GM13976 (cell line): Measurements from ENCODE around the gene THUMPD2.
A peak's percentile ranks its signal among the peaks of the same experiment; 100 is the strongest.
"Not testable (repeated sequence)": the region's sequence is repeated elsewhere in the genome, so short reads cannot be mapped to it uniquely, and the experiment has no call there.

Experiments
- DNase-seq: peaks from one replicate; pipeline ENCODE4 v3.0.0; 2012; ENCODE audit warnings: low spot score
- in situ Hi-C: fragments of 300-500 bp; cut with MboI; formaldehyde crosslinking; loops from one replicate; pipeline ENCODE4 v1.12.0; 2022; ENCODE audit warnings: low sequenced_read_pairs, mixed read lengths, inconsistent platforms; ENCODE audit not compliant: unreplicated experiment
- TF ChIP-seq, protein P1 (sequence below): IDR thresholded peaks from 2 replicates; pipeline ENCODE4 v1.5.1; 2012; ENCODE audit warnings: borderline replicate concordance, mild to moderate bottlenecking; ENCODE audit not compliant: insufficient read depth; ENCODE audit errors: extremely low read depth, missing control alignments, control extremely low read depth

THUMPD2 gene

DNA sequence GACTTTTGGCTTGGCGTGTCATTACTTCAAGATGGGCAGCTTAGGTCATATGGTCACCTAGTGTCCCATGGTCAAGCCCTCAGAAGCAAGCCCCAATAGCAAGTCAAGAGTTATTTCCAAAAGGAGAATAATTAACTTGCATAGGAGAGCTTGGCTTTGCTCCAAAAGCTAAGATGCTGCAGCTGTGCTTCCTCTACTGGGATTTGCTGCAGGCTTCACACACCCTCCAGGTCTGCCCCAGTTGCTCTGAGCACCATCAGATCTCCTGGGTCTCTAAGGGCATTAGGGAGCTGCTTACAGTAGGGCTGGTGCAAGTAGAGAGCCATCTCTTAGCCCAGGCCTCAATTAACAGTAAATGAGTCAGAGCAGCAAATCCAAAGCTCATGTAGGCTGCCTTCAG, 46.6 kb downstream of the THUMPD2 start:
- no peak for DNase-seq
- in situ Hi-C loops, result no loop called here
- TF ChIP-seq, protein P1, sequence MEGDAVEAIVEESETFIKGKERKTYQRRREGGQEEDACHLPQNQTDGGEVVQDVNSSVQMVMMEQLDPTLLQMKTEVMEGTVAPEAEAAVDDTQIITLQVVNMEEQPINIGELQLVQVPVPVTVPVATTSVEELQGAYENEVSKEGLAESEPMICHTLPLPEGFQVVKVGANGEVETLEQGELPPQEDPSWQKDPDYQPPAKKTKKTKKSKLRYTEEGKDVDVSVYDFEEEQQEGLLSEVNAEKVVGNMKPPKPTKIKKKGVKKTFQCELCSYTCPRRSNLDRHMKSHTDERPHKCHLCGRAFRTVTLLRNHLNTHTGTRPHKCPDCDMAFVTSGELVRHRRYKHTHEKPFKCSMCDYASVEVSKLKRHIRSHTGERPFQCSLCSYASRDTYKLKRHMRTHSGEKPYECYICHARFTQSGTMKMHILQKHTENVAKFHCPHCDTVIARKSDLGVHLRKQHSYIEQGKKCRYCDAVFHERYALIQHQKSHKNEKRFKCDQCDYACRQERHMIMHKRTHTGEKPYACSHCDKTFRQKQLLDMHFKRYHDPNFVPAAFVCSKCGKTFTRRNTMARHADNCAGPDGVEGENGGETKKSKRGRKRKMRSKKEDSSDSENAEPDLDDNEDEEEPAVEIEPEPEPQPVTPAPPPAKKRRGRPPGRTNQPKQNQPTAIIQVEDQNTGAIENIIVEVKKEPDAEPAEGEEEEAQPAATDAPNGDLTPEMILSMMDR, result no peak

DNA sequence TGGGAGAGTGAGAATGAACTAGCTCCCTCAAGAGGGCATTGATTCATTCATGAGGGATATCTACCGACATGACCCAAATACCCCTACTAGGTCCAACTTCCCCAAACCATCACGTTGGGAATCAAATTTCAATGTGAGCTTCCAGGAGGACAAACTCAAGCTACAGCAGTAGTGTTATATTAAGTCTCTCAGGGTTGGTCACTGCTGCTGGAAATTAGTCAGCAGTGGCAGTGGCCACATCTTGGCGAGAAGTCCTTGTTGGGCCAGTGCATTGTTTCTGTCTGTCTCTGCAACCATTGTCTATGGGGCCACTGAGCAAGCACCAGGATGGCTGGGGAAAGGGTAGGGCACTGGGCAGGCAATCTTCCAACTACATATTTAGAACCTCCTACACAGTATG, 47.5 kb downstream of the THUMPD2 start:
- TF ChIP-seq, protein P1, result no peak
- DNase-seq, result no peak
- in situ Hi-C loops, result no loop called here

DNA sequence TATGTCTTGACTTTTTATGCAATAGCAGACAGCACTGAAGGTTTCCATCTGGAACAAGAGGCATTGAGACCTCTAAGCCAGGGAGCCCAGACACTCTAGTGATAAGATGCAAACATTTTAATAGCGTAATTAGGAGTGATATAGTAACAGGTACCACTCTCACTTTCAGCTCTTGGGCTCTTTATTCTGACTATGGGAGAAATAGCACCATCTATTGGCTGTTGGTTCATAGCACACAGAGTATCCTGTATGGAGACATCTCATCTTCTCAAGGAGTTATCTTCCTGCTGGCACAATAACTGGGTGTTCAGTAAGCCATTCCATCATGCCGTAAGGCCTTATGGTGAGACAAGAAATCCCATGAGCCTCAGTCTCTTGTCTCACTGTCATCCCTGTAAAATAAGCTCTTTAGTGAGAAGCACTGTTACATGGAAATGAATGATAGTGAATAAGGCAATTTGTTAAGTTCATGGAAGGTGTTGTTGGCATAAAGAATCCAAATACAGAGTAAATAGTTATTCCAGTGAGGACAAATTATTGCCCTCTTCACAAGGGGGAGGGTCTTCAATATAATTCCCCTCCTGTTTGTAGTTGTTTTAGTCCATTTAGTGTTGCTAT, 48.3 kb downstream of the THUMPD2 start:
- peak; percentile 42 for DNase-seq
- in situ Hi-C loops, result no loop called here
- TF ChIP-seq, protein P1, result peak; percentile 64

DNA sequence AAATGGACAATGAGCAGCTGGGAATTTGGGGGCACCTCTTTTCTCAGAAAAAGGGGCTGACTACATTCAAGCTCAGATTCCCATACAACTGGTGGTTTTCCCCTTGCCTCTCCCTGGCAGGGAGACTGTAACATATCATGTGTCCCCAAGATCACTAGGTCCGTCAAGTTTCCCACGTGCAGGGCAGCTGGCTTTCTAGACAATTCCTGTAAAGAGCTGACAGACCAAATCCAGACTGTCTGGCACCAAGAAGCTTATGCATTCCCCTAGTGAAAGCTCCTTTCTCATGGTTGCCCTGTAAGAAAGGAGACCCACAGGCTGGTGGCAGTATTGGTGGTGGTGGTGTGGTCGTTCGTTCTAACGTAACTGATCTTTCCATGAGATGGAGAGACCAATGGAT, 48.8 kb downstream of the THUMPD2 start:
- DNase-seq, result no peak
- TF ChIP-seq, protein P1, result no peak
- in situ Hi-C loops, result no loop called here

DNA sequence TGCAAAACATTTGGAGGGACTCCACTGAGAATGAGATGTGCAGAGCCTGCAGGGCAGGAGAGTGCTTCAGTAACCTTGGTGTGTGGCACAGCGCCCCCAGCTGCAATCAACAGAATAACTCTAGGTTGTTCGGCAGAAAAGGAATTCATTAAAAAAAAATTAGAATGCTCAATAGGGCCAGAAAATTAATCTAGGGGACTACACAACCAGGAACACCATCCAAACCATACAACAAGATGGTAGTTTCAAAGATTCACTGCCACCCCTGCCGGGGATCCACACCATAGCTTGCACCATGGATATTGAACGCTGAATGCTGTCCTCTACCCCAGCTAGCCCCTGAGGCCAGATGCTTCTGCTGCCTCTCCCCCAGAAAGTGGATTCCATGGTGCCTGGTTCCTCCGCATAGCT, 50.1 kb downstream of the THUMPD2 start:
- DNase-seq, result peak; percentile 23
- TF ChIP-seq, protein P1, result peak; percentile 74
- in situ Hi-C loops, result no loop called here

DNA sequence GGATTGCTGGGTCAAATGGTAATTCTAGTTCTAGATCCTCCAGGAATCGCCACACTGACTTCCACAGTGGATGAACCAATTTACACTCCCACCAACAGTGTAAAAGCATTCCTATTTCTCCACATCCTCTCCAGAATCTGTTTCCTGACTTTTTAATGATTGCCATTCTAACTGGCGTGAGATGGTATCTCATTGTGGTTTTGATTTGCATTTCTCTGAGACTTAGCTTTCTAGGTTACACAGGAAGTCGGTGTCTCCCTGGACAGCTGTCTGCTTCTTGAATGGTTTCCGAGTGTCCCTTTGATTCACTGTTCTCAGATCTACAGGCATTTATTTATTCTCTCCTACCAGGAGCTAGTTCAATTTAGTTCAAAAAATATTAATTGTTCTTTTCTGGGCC, 51.0 kb downstream of the THUMPD2 start:
- DNase-seq, in situ Hi-C loops: not testable (repeated sequence)

DNA sequence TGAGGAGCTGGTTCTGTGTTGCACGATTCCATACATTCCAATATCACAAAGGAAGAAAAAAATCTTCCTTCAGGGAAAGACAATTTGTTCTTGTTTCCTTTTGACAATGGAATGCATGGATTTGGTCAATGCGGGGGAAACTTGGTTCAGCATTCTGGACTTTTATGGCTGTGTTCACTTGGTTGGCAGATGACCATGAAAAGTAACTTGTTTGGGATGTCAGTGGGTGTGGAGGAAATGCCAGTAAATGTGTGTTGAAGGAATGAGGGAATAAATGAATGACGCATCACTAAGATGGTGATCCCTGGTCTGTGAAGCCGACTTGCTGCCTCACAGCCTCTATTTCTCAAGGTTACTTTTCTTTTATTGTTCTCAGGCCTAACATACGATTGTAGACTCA, 53.7 kb downstream of the THUMPD2 start:
- in situ Hi-C loops, result no loop called here
- TF ChIP-seq, protein P1, result no peak
- DNase-seq, result no peak
